Stimulated activated naive CD8-positive, alpha-beta T cell treated with anti-CD3 and anti-CD28 coated beads, Interleukin-15, amount 100 ng/mL, for 72 hours (primary cell): ENCODE measurements around the gene POLR1A.

ENCODE experiments used
- ATAC-seq: fragments of 150-1000 bp; cut with Tn5 transposase; 2 replicates; pipeline ENCODE4 v1.10.0; 2021; ENCODE audit warnings: mild to moderate bottlenecking, moderate library complexity
- DNase-seq, 2 donors: peaks; one replicate each; pipeline ENCODE4 v3.0.0; 2021 to 2022
- H3K27ac Mint-ChIP-seq, 2 donors: one replicate each; pipeline ENCODE4 v1.8.0; 2022; ENCODE audit warnings: mild to moderate bottlenecking in 2 of 2, mixed read lengths in 2 of 2, moderate library complexity in 2 of 2
- H3K27me3 Mint-ChIP-seq: one replicate; pipeline ENCODE4 v1.8.0; 2022; ENCODE audit warnings: mixed read lengths
- H3K4me1 Mint-ChIP-seq: one replicate; pipeline ENCODE4 v1.8.0; 2022; ENCODE audit warnings: mild to moderate bottlenecking, mixed read lengths
- H3K4me3 Mint-ChIP-seq, 2 donors: one replicate each; pipeline ENCODE4 v1.8.0; 2022; ENCODE audit warnings: mild to moderate bottlenecking in 2 of 2, mixed read lengths in 2 of 2, moderate library complexity in 1 of 2
- H3K9me3 Mint-ChIP-seq, 2 donors: one replicate each; pipeline ENCODE4 v1.8.0; 2022; ENCODE audit warnings: mixed read lengths in 2 of 2

Gene POLR1A

GRCh38 chr2:86073225-86073624 is 32.5 kb downstream of the POLR1A start:
- no peaks in the 10 kb centered on the region for H3K9me3 Mint-ChIP-seq
- DNase-seq (no peak), ATAC-seq (no peak)
- H3K27ac Mint-ChIP-seq = no peak overlapping the region
- H3K4me1 Mint-ChIP-seq = peaks cover 19% of the 10 kb centered on the region
- no peaks in the 10 kb centered on the region for H3K27me3 Mint-ChIP-seq
- H3K4me3 Mint-ChIP-seq = no peak overlapping the region

DNA sequence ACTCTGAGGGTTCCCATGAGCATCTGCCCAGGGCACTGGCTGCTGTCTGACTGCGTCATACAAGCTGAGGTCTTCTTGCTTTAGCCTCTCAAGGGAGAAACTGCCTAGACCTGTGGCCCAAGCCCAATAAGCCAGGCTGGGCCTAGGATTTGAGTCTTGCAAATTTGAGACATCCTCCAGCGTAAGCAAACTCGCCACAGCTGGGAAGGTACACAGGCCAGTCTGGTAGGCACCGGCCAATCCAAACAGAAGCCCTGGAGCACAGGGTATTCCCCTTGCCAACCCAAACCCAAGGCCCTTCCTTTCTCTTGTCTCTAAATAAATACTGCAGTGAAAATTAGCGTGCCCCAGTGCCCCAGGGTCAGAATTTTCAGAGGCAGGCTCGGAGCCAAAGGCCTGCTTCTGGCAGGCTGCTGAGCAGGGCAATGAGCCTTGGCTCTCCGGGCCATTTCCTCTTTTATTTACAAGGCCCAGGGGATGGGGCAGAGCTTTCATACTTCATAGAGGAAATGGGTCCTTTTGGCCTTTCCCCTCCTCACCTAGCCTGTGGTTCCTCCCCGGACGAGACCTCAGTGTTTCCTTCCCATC is 33.3 kb downstream of the POLR1A start:
- Mint-ChIP-seq H3K27ac (peak overlapping the region in 1 of 2 donors; percentile 76), H3K9me3 (no peaks in the 10 kb centered on the region), H3K27me3 (no peaks in the 10 kb centered on the region), H3K4me3 (no peak overlapping the region), H3K4me1 (peaks cover 27% of the 10 kb centered on the region)
- DNase-seq (no peak), ATAC-seq (no peak)

DNA sequence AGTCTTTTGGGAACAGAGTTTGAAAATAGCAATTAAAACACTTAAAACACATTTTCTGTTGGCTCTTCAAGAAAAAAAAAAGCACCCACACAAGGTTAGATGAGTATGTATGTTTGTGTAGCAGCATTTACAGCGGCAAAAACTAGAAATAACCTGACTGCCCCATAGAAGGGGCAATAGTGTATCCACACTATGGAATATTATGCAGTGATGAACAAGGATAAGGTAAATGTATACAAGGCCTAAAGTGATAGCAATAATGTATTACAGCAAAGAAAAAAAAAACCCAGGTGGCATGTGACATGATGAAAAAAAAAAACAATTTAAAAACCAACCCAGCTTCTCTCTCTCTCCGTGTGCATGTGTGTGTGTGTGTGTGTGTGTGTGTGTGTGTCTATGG is 34.8 kb downstream of the POLR1A start:
- Mint-ChIP-seq H3K27ac (no peak overlapping the region), H3K27me3 (no peaks in the 10 kb centered on the region), H3K4me1 (peaks cover 35% of the 10 kb centered on the region), H3K4me3 (no peak overlapping the region), H3K9me3 (no peaks in the 10 kb centered on the region)
- no peak for DNase-seq
- no peak for ATAC-seq

- ATAC-seq = no peak
- H3K27me3 Mint-ChIP-seq = no peaks in the 10 kb centered on the region
- no peak overlapping the region for H3K27ac Mint-ChIP-seq
- peaks cover 35% of the 10 kb centered on the region for H3K4me1 Mint-ChIP-seq
- no peaks in the 10 kb centered on the region for H3K9me3 Mint-ChIP-seq
- H3K4me3 Mint-ChIP-seq = no peak overlapping the region
- no peak for DNase-seq
These were observed 35.8 kb downstream of the POLR1A start for GRCh38 chr2:86069783-86070339.

DNA sequence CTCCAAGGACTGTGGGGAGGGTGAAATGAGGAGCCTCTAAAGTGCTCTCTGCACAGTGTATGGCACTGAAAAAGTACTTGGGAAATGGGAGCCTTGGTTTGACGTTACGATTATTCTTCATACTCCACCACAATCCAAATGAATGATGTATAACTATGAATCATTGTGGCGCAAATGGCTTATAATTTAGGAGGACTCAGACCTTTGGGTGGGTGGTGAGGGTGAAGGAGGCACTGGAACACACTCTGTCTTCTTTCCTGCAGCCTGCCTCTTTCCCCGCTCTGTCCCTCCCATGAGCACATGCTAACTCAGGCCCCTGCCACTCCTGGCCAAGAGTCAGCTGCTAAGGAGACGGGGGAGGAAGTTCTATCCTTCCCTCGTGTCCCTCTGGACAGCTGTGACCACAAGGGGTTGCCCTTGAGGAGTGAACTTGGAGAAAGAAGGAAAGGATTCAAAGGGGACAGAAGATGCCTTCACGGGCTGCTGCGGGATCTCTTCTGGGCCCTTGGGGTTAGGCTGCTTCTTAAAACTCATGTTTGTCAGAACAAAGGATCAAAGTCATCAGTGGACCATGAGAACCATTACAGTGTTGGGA is 36.5 kb downstream of the POLR1A start:
- no peak for DNase-seq
- Mint-ChIP-seq H3K27me3 (no peaks in the 10 kb centered on the region), H3K4me1 (peaks cover 35% of the 10 kb centered on the region), H3K9me3 (no peaks in the 10 kb centered on the region), H3K4me3 (no peak overlapping the region), H3K27ac (peak overlapping the region in 1 of 2 donors; percentile 9)
- ATAC-seq = no peak

DNA sequence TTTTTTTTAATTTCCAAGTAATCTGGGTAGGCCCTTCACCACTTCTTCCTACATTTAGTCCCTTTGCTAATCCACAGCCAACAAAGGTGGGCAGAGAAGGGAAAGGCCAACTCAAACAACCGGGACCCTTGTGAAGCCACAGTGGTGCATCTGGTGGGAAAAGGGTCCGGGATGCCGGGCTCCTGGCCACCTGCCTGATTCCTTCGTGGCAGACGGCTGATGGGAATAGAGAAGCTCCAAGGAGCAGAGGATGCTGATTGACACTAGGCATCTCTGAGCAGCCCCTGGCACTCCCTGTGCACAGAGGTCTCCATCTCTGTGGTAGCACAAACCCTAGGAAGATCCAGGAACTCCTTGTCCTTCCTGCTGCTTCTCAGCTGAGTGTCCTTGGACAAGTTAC is 37.0 kb downstream of the POLR1A start:
- no peak overlapping the region for H3K27ac Mint-ChIP-seq

GRCh38 chr2:86068136-86068588 is 37.5 kb downstream of the POLR1A start:
- peak; percentile 36 to 60 for DNase-seq
- H3K27ac Mint-ChIP-seq = peak overlapping the region in 1 of 2 donors; percentile 86
- H3K9me3 Mint-ChIP-seq = no peaks in the 10 kb centered on the region
- ATAC-seq = peak; percentile 100
- peak overlapping the region in 1 of 2 donors; percentile 15 for H3K4me3 Mint-ChIP-seq
- peaks cover 35% of the 10 kb centered on the region for H3K4me1 Mint-ChIP-seq
- H3K27me3 Mint-ChIP-seq = no peaks in the 10 kb centered on the region

More for the DNA sequence above, 37.0 kb downstream of the POLR1A start:
- DNase-seq (no peak), ATAC-seq (no peak)
- Mint-ChIP-seq H3K4me1 (peaks cover 35% of the 10 kb centered on the region), H3K4me3 (no peak overlapping the region), H3K27me3 (no peaks in the 10 kb centered on the region), H3K9me3 (no peaks in the 10 kb centered on the region)

- Mint-ChIP-seq H3K9me3 (no peaks in the 10 kb centered on the region), H3K27ac (no peak overlapping the region), H3K27me3 (no peaks in the 10 kb centered on the region), H3K4me3 (no peak overlapping the region), H3K4me1 (peaks cover 30% of the 10 kb centered on the region)
- no peak for ATAC-seq
- no peak for DNase-seq
These were observed 38.8 kb downstream of the POLR1A start for GRCh38 chr2:86066915-86067314.

- no peak overlapping the region for H3K4me3 Mint-ChIP-seq
- H3K4me1 Mint-ChIP-seq = peaks cover 30% of the 10 kb centered on the region
- H3K27me3 Mint-ChIP-seq = no peaks in the 10 kb centered on the region
- no peak for DNase-seq
- ATAC-seq = no peak
- no peak overlapping the region for H3K27ac Mint-ChIP-seq
- no peaks in the 10 kb centered on the region for H3K9me3 Mint-ChIP-seq
These were observed 39.6 kb downstream of the POLR1A start for GRCh38 chr2:86066007-86066578.

GRCh38 chr2:86065512-86065911 is 40.2 kb downstream of the POLR1A start:
- no peak overlapping the region for H3K4me3 Mint-ChIP-seq
- no peak overlapping the region for H3K27ac Mint-ChIP-seq
- H3K27me3 Mint-ChIP-seq = no peaks in the 10 kb centered on the region
- no peaks in the 10 kb centered on the region for H3K9me3 Mint-ChIP-seq
- DNase-seq (no peak), ATAC-seq (no peak)
- peaks cover 30% of the 10 kb centered on the region for H3K4me1 Mint-ChIP-seq

- Mint-ChIP-seq H3K9me3 (no peaks in the 10 kb centered on the region), H3K4me3 (no peak overlapping the region), H3K27me3 (no peaks in the 10 kb centered on the region), H3K4me1 (peaks cover 24% of the 10 kb centered on the region), H3K27ac (no peak overlapping the region)
- ATAC-seq (no peak), DNase-seq (no peak)
These were observed 41.7 kb downstream of the POLR1A start for GRCh38 chr2:86064006-86064405.

GRCh38 chr2:86062043-86062442 is 43.6 kb downstream of the POLR1A start:
- H3K27me3 Mint-ChIP-seq = no peaks in the 10 kb centered on the region
- ATAC-seq (no peak), DNase-seq (no peak)
- peaks cover 5% of the 10 kb centered on the region for H3K4me1 Mint-ChIP-seq
- H3K9me3 Mint-ChIP-seq = no peaks in the 10 kb centered on the region
- H3K4me3 Mint-ChIP-seq = no peak overlapping the region
- H3K27ac Mint-ChIP-seq = no peak overlapping the region

DNA sequence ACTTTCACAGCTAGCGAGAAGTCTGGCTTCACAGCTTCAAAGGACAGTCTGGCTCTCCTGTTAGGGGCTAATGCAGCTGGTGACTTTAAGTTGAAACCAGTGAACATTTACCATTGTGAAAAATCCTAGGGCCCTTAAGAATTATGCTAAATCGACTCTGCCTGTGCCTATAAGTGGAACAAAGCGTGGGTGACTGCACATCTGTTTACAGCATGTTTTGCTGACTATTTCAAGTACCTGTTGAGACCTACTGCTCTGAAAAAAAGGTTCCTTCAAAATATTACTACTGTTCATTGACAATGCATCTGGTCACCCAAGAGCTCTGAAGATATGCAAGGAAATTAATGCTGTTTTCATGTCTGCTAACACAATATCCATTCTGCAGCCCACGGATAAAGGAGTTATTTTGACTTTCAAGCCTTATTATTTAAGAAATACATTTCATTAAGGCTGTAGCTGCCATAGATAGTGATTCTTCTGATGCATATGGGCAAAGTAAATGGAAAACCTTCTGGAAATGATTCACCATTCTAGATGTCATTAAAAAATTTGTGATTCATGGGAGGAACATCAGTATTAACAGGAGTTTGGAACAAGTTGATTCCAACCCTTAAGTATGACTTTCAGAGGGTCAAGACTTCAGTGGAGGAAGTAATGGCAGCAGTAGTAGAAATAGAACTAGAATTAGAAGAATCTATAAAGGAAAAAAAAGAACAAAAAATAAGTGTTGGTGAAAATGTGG is 48.9 kb downstream of the POLR1A start:
- H3K27me3 Mint-ChIP-seq = no peaks in the 10 kb centered on the region
- H3K27ac Mint-ChIP-seq = no peak overlapping the region
- DNase-seq = no peak
- no peaks in the 10 kb centered on the region for H3K9me3 Mint-ChIP-seq
- H3K4me3 Mint-ChIP-seq = no peak overlapping the region
- ATAC-seq = no peak
- no peaks in the 10 kb centered on the region for H3K4me1 Mint-ChIP-seq

DNA sequence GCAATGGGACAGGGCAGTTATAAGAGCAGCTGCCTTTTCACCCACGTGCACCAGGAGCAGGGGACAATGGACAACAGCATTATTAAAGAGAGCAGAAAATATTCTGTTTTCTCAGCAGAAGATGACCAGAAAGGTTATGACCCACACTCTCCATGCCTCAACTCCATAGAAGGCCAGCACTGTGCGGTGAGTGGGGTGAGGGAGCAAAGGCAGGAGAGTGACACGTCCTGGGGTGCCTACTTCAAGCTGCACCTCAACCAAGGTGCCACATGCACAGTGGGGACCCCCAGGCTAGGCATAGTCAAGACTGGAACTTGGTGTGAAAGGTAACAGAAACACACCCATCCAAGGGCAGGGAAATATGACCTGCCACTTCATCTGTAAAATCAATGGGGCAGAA is 50.4 kb downstream of the POLR1A start:
- no peaks in the 10 kb centered on the region for H3K4me1 Mint-ChIP-seq
- no peaks in the 10 kb centered on the region for H3K9me3 Mint-ChIP-seq
- H3K27ac Mint-ChIP-seq = no peak overlapping the region
- ATAC-seq (no peak), DNase-seq (no peak)
- no peaks in the 10 kb centered on the region for H3K27me3 Mint-ChIP-seq
- H3K4me3 Mint-ChIP-seq = no peak overlapping the region

GRCh38 chr2:86054535-86055082 is 51.1 kb downstream of the POLR1A start:
- Mint-ChIP-seq H3K4me3 (no peak overlapping the region), H3K27me3 (no peaks in the 10 kb centered on the region), H3K4me1 (no peaks in the 10 kb centered on the region), H3K9me3 (no peaks in the 10 kb centered on the region), H3K27ac (no peak overlapping the region)
- DNase-seq = no peak
- no peak for ATAC-seq
